Body of pancreas (tissue), 4 donors: ENCODE results near the gene LTK. TPM values are rescaled to one million over a fixed set of nuclear protein-coding genes. Genes with fewer than 3 reads are reported as not detected.

Experiments used
- ATAC-seq: fragments of 150-250 bp; one replicate; pipeline ENCODE4 v1.9.1; 2016
- DNase-seq, 4 donors: peaks; one replicate each; pipeline ENCODE4 v3.0.0-alpha.2; 2019
- H3K27ac ChIP-seq, 4 donors: fragments of 200-600 bp; sonication (generic); 1 replicate in 3 of 4; 2 replicates in 1 of 4; pipeline versions ENCODE4 v1.5.1 to v1.6.1; 2016 to 2019; ENCODE audit warnings: mild to moderate bottlenecking in 1 of 4, mixed read lengths in 1 of 4, moderate library complexity in 1 of 4
- H3K27me3 ChIP-seq, 2 donors: fragments of 200-600 bp; sonication (generic); one replicate each; pipeline ENCODE4 v1.6.0; 2016; ENCODE audit warnings: mild to moderate bottlenecking in 1 of 2
- H3K36me3 ChIP-seq, 2 donors: fragments of 200-600 bp; sonication (generic); replicated peaks in 1 of 2; 2 replicates each; pipeline ENCODE4 v1.5.1; 2016; ENCODE audit warnings: low read depth in 2 of 2; ENCODE audit not compliant: insufficient read depth in 1 of 2
- H3K4me1 ChIP-seq: fragments of 200-600 bp; sonication (generic); one replicate; pipeline ENCODE4 v1.6.0; 2016
- H3K4me3 ChIP-seq, 2 donors: fragments of 200-600 bp; sonication (generic); 1 replicate in 1 of 2; 2 replicates in 1 of 2; pipeline ENCODE4 v1.5.1; 2016 to 2019
- H3K9me3 ChIP-seq, 3 donors: fragments of 200-600 bp; sonication (generic); 1 replicate in 2 of 3; 2 replicates in 1 of 3; pipeline ENCODE4 v1.5.1; 2016
- CTCF ChIP-seq, 7 experiments: fragments of 450-650 bp in 4 of 7; fragments of 200-600 bp in 3 of 7; sonication (generic) in 3 of 7; IDR thresholded peaks; one replicate each; pipeline ENCODE4 v1.5.1; 2016 to 2019; ENCODE audit warnings: antibody characterized with exemption in 7 of 7
- POLR2A ChIP-seq, 3 donors: fragments of 450-650 bp; IDR thresholded peaks; one replicate each; pipeline ENCODE4 v1.6.1; 2016; ENCODE audit warnings: antibody characterized with exemption in 3 of 3, mild to moderate bottlenecking in 2 of 3
- WGBS, 2 donors: methylation state at CpG; one replicate each; pipeline ENCODE4 v1.1.5; 2017; 5-methylcytosine and 5-hydroxymethylcytosine counted together
- intact Hi-C: fragments of 100-400 bp; cut with DNase I; formaldehyde crosslinking; loops from one replicate; pipeline ENCODE4 v1.15.1; 2023
- total RNA-seq, 2 donors: library from RNA; depleted of rRNA; stranded (reverse); fragments of >200 nt; gene quantifications; one replicate each; pipeline ENCODE4 v1.1.0, GENCODE V29; 2016

The LTK gene
- total RNA-seq, 2 donors from 2014 or later = not detected

DNA sequence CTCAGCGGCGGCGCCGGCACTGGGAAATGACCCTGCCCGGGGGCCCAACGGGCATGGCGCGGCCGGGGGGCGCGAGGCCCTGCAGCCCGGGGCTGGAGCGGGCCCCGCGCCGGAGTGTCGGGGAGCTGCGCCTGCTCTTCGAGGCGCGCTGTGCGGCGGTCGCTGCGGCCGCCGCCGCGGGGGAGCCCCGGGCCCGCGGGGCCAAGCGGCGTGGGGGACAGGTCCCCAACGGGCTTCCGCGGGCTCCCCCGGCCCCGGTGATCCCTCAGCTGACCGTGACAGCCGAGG lies 19.8 kb downstream of the LTK start:
- Histone ChIP-seq H3K27me3 (no peaks in the 10 kb centered on the region), H3K9me3 (no peaks in the 10 kb centered on the region), H3K36me3 (no peaks in the 10 kb centered on the region), H3K4me3 (no peak overlapping the region), H3K27ac (no peak overlapping the region), H3K4me1 (peaks cover 39% of the 10 kb centered on the region)
- intact Hi-C loops = no loop called here
- TF ChIP-seq CTCF (IDR thresholded peaks at IDR 0.05) (no peak), POLR2A (IDR thresholded peaks at IDR 0.05) (no peak)
- WGBS, 2 donors = 0% methylated on average over 5 of the region's 41 CpGs; no CpG with 5 or more reads in 1 of the 2 donors
- DNase-seq = no peak
- peak; percentile 33 for ATAC-seq

GRCh38 chr15:41493205-41493901 lies 20.3 kb downstream of the LTK start, which contains the start of gene ITPKA:
TSS of gene ITPKA (plus strand) at chr15:41493874. CDS start at chr15:41493928, 54 bp downstream.
- TF ChIP-seq CTCF (IDR thresholded peaks at IDR 0.05) (peak in 1 of 7 experiments; percentile 3), POLR2A (IDR thresholded peaks at IDR 0.05) (peak in 2 of 3 donors; percentile 21 to 27)
- 0 to 2% methylated on average over 11 to 49 of the region's 60 CpGs for WGBS, 2 donors
- Histone ChIP-seq H3K4me1 (peaks cover 39% of the 10 kb centered on the region), H3K4me3 (peak within 1 kb of the TSS; percentile 29 to 37), H3K9me3 (no peaks in the 10 kb centered on the region), H3K27ac (peak within 1 kb of the TSS in 3 of 4 donors; percentile 39 to 60 (median 49)), H3K36me3 (no peaks in the 10 kb centered on the region), H3K27me3 (no peaks in the 10 kb centered on the region)
- peak; percentile 69 to 85 (median 81) for DNase-seq
- intact Hi-C loops = no loop called here
- peak; percentile 63 for ATAC-seq

- intact Hi-C loops = no loop called here
- Histone ChIP-seq H3K27ac (peak overlapping the region in 3 of 4 donors; percentile 39 to 60 (median 49)), H3K36me3 (no peaks in the 10 kb centered on the region), H3K9me3 (no peaks in the 10 kb centered on the region), H3K4me1 (peaks cover 39% of the 10 kb centered on the region), H3K4me3 (peak overlapping the region in 1 of 2 donors; percentile 29), H3K27me3 (no peaks in the 10 kb centered on the region)
- WGBS, 2 donors = 6 to 12% methylated on average over 10 to 15 of the region's 15 CpGs
- DNase-seq = no peak
- TF ChIP-seq CTCF (IDR thresholded peaks at IDR 0.05) = no peak
- ATAC-seq = no peak
Observed at GRCh38 chr15:41492597-41493204, 20.9 kb downstream of the LTK start.

DNA sequence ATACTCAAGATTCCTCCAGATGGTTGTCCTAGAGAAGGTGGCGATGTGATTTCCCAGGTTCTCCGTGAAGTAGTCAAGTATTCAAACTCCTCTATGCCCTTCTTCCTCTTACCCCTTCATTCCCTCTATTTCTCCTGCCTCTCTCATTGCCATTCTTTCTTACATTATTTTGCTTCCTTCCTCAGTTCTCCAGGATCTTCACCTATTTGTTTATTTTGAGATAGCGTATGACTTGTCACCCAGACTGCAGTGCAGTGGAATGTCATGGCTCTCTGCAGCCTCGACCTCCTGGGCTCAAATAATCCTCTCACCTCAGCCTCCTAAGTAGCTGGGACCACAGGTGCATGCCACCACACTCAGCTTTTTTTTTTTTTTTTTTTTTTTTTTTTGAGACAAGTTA lies 21.7 kb downstream of the LTK start:
- no peaks in the 10 kb centered on the region for H3K27me3 ChIP-seq
- H3K27ac ChIP-seq = no peak overlapping the region
- H3K9me3 ChIP-seq = no peaks in the 10 kb centered on the region
- 79 to 84% methylated on average over 4 of the region's 4 CpGs for WGBS, 2 donors
- ATAC-seq (no peak), DNase-seq (no peak)
- H3K4me3 ChIP-seq = no peak overlapping the region
- H3K36me3 ChIP-seq = no peaks in the 10 kb centered on the region
- TF ChIP-seq CTCF (IDR thresholded peaks at IDR 0.05) (no peak), POLR2A (IDR thresholded peaks at IDR 0.05) (no peak)
- H3K4me1 ChIP-seq = peaks cover 39% of the 10 kb centered on the region
- intact Hi-C loops = no loop called here
